H1 (cell line): ENCODE results near the gene STAT5A. TPM values are rescaled to one million over a fixed set of nuclear protein-coding genes. Genes with fewer than 3 reads are reported as not detected.

ENCODE experiments used
- POU5F1 ChIP-seq: IDR thresholded peaks from 2 replicates; pipeline ENCODE4 v1.6.1; 2011; ENCODE audit warnings: low read depth, mild to moderate bottlenecking, low read length, moderate library complexity
- polyA plus RNA-seq, 7 experiments: library from polyadenylated mRNA; depleted of rRNA in 3 of 7; stranded (reverse) in 5 of 7; unstranded in 2 of 7; fragments of >200 nt in 5 of 7; fragments of 200-250 nt in 2 of 7; gene quantifications; 1 replicate in 5 of 7; 2 replicates in 1 of 7; 4 replicates in 1 of 7; pipeline versions ENCODE4 v1.2.1 to v1.2.3, GENCODE V29; 2011 to 2013; ENCODE audit warnings: missing spikeins in 2 of 7, mixed read lengths in 2 of 7
- total RNA-seq: library from RNA; stranded (reverse); fragmentation: NEBNext Ultra II Directional; extraction: Animal tissue kit (Norgen Biotek cat#: 25700); gene quantifications from 2 replicates; pipeline ENCODE4 v1.2.1, GENCODE V29; 2021

Gene STAT5A
- total and polyA plus RNA-seq, 2 of the 8 experiments (the other 6 are each of a cell fraction or from before 2014, with no cell fraction given): 4.2 to 5.4 TPM

DNA sequence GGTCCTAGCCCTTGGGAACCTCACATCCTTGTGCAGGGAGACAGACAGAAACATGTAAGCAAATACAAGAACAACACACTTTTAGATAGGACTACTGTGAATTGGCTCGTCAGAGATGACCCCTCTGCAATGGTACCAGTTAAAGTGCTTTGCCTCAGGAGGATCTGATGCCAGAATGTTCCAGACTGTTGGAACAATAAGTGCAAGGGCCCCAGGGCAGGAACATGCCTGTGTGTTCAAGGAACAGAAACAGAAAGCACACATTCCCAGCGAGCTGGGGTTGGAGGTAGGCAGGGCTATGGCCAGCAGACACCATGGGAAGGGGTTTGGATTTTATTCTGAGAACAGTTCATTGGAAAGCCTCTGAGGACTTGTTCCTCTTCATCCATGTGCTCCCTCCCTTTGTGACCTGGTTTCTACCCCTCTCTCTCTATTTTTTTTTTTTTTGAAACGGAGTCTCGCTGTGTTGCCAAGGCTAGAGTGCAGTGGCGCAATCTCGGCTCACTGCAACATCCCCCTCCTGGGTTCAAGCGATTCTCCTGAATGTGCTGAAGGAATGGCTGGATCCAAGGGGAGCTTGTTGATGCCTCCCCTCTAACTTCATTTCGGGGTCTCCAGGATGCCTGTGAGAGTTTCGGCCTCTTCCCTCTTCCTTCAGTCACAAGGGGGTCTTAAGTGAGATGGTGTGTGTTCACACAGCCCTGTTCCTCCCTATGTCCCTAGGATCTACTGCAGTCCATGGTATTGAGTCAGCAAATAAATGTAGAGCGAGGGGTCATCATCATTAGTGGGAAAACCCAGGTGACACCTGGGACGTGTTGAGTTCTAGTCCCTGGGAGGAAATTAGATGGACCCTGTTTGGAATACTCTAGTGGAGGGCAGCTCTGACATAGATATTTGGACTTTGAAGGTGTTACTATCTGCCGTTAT is 6.4 kb downstream of the STAT5A start (continued):
- no peak for TF ChIP-seq POU5F1
